Measurements from ENCODE around the gene CHML.
A peak's percentile ranks its signal among the peaks of the same experiment; 100 is the strongest.
"Not testable (repeated sequence)": the region's sequence is repeated elsewhere in the genome, so short reads cannot be mapped to it uniquely, and the experiment has no call there.

CHML gene

GRCh38 chr1:241640149-241640866 is at the start of gene CHML, which contains the start of gene OPN3:
Gene CHML (minus strand): TSS chr1:241640369. CDS start chr1:241635766, 4,603 bp downstream.
Gene OPN3 (minus strand): TSS chr1:241640369. CDS start chr1:241640254, 115 bp downstream.
- Histone ChIP-seq H3K27me3 (ENCODE audit: insufficient read depth, low read length) (no peaks in the 10 kb centered on the region), H3K4me3 (ENCODE audit: low read depth, low read length) (peak within 1 kb of the TSS; percentile 98), H3K79me2 (ENCODE audit: control insufficient read depth, insufficient read depth, low read length, unreplicated experiment) (peaks cover 41% of the 10 kb centered on the region), H3K4me1 (ENCODE audit: control insufficient read depth, insufficient read depth, low read length, unreplicated experiment) (peaks cover 34% of the 10 kb centered on the region), H3K36me3 (ENCODE audit: insufficient read depth, low read length) (peaks cover 11% of the 10 kb centered on the region), H3K27ac (ENCODE audit: low read depth, low read length) (peak within 1 kb of the TSS; percentile 75), H2AFZ (ENCODE audit: low read length, unreplicated experiment) (peak within 1 kb of the TSS; percentile 98)

- no peaks in the 10 kb centered on the region for H3K79me2 ChIP-seq (ENCODE audit: control insufficient read depth, insufficient read depth, low read length, unreplicated experiment)
- peak overlapping the region; percentile 71 for H3K27ac ChIP-seq (ENCODE audit: low read depth, low read length)
- no peaks in the 10 kb centered on the region for H3K27me3 ChIP-seq (ENCODE audit: insufficient read depth, low read length)
- no peaks in the 10 kb centered on the region for H3K36me3 ChIP-seq (ENCODE audit: insufficient read depth, low read length)
- H3K4me1 ChIP-seq (ENCODE audit: control insufficient read depth, insufficient read depth, low read length, unreplicated experiment), result peaks cover 15% of the 10 kb centered on the region
- H2AFZ ChIP-seq (ENCODE audit: low read length, unreplicated experiment), result peak overlapping the region; percentile 63
- H3K4me3 ChIP-seq (ENCODE audit: low read depth, low read length), result no peak overlapping the region; the same call in 1 of the 2 replicates
These were observed 48.8 kb upstream of the CHML start for GRCh38 chr1:241688940-241689368.

- Histone ChIP-seq H3K27ac (ENCODE audit: low read depth, low read length) (no peak overlapping the region), H3K79me2 (ENCODE audit: control insufficient read depth, insufficient read depth, low read length, unreplicated experiment) (no peaks in the 10 kb centered on the region), H3K36me3 (ENCODE audit: insufficient read depth, low read length) (no peaks in the 10 kb centered on the region), H3K4me3 (ENCODE audit: low read depth, low read length) (no peak overlapping the region), H2AFZ (ENCODE audit: low read length, unreplicated experiment) (no peak overlapping the region), H3K4me1 (ENCODE audit: control insufficient read depth, insufficient read depth, low read length, unreplicated experiment) (peaks cover 10% of the 10 kb centered on the region), H3K27me3 (ENCODE audit: insufficient read depth, low read length) (no peaks in the 10 kb centered on the region)
These were observed 43.9 kb upstream of the CHML start for GRCh38 chr1:241684108-241684507.

GRCh38 chr1:241682921-241683320 is 42.8 kb upstream of the CHML start:
- Histone ChIP-seq H3K27me3 (ENCODE audit: insufficient read depth, low read length) (no peaks in the 10 kb centered on the region), H3K36me3 (ENCODE audit: insufficient read depth, low read length) (no peaks in the 10 kb centered on the region), H2AFZ (ENCODE audit: low read length, unreplicated experiment) (no peak overlapping the region), H3K4me3 (ENCODE audit: low read depth, low read length) (no peak overlapping the region), H3K4me1 (ENCODE audit: control insufficient read depth, insufficient read depth, low read length, unreplicated experiment) (no peaks in the 10 kb centered on the region), H3K79me2 (ENCODE audit: control insufficient read depth, insufficient read depth, low read length, unreplicated experiment) (no peaks in the 10 kb centered on the region), H3K27ac (ENCODE audit: low read depth, low read length) (no peak overlapping the region)

GRCh38 chr1:241681861-241682448 is 41.8 kb upstream of the CHML start:
- not testable (repeated sequence) for H3K36me3 ChIP-seq (ENCODE audit: insufficient read depth, low read length); H3K79me2 ChIP-seq (ENCODE audit: control insufficient read depth, insufficient read depth, low read length, unreplicated experiment); H3K27ac ChIP-seq (ENCODE audit: low read depth, low read length); H3K4me1 ChIP-seq (ENCODE audit: control insufficient read depth, insufficient read depth, low read length, unreplicated experiment); H2AFZ ChIP-seq (ENCODE audit: low read length, unreplicated experiment); H3K4me3 ChIP-seq (ENCODE audit: low read depth, low read length); H3K27me3 ChIP-seq (ENCODE audit: insufficient read depth, low read length)

GRCh38 chr1:241679961-241680360 is 39.8 kb upstream of the CHML start:
- Histone ChIP-seq H3K27ac (ENCODE audit: low read depth, low read length) (no peak overlapping the region), H3K27me3 (ENCODE audit: insufficient read depth, low read length) (no peaks in the 10 kb centered on the region), H3K36me3 (ENCODE audit: insufficient read depth, low read length) (no peaks in the 10 kb centered on the region), H3K4me3 (ENCODE audit: low read depth, low read length) (no peak overlapping the region), H2AFZ (ENCODE audit: low read length, unreplicated experiment) (no peak overlapping the region), H3K4me1 (ENCODE audit: control insufficient read depth, insufficient read depth, low read length, unreplicated experiment) (no peaks in the 10 kb centered on the region), H3K79me2 (ENCODE audit: control insufficient read depth, insufficient read depth, low read length, unreplicated experiment) (no peaks in the 10 kb centered on the region)

GRCh38 chr1:241679404-241679803 is 39.2 kb upstream of the CHML start:
- no peaks in the 10 kb centered on the region for H3K79me2 ChIP-seq (ENCODE audit: control insufficient read depth, insufficient read depth, low read length, unreplicated experiment)
- H3K4me3 ChIP-seq (ENCODE audit: low read depth, low read length), result no peak overlapping the region
- no peaks in the 10 kb centered on the region for H3K27me3 ChIP-seq (ENCODE audit: insufficient read depth, low read length)
- H3K27ac ChIP-seq (ENCODE audit: low read depth, low read length), result no peak overlapping the region
- H2AFZ ChIP-seq (ENCODE audit: low read length, unreplicated experiment), result no peak overlapping the region
- H3K4me1 ChIP-seq (ENCODE audit: control insufficient read depth, insufficient read depth, low read length, unreplicated experiment), result no peaks in the 10 kb centered on the region
- H3K36me3 ChIP-seq (ENCODE audit: insufficient read depth, low read length), result no peaks in the 10 kb centered on the region

GRCh38 chr1:241678536-241678935 is 38.4 kb upstream of the CHML start:
- Histone ChIP-seq H3K27me3 (ENCODE audit: insufficient read depth, low read length) (no peaks in the 10 kb centered on the region), H3K79me2 (ENCODE audit: control insufficient read depth, insufficient read depth, low read length, unreplicated experiment) (no peaks in the 10 kb centered on the region), H3K4me3 (ENCODE audit: low read depth, low read length) (no peak overlapping the region), H2AFZ (ENCODE audit: low read length, unreplicated experiment) (no peak overlapping the region), H3K27ac (ENCODE audit: low read depth, low read length) (no peak overlapping the region), H3K4me1 (ENCODE audit: control insufficient read depth, insufficient read depth, low read length, unreplicated experiment) (no peaks in the 10 kb centered on the region), H3K36me3 (ENCODE audit: insufficient read depth, low read length) (no peaks in the 10 kb centered on the region)

- H3K4me1 ChIP-seq (ENCODE audit: control insufficient read depth, insufficient read depth, low read length, unreplicated experiment), result no peaks in the 10 kb centered on the region
- no peak overlapping the region for H2AFZ ChIP-seq (ENCODE audit: low read length, unreplicated experiment)
- H3K4me3 ChIP-seq (ENCODE audit: low read depth, low read length), result no peak overlapping the region
- H3K36me3 ChIP-seq (ENCODE audit: insufficient read depth, low read length), result no peaks in the 10 kb centered on the region
- no peaks in the 10 kb centered on the region for H3K79me2 ChIP-seq (ENCODE audit: control insufficient read depth, insufficient read depth, low read length, unreplicated experiment)
- H3K27me3 ChIP-seq (ENCODE audit: insufficient read depth, low read length), result no peaks in the 10 kb centered on the region
- H3K27ac ChIP-seq (ENCODE audit: low read depth, low read length), result no peak overlapping the region
These were observed 37.0 kb upstream of the CHML start for GRCh38 chr1:241677201-241677600.

GRCh38 chr1:241675983-241676382 is 35.8 kb upstream of the CHML start:
- no peak overlapping the region for H3K27ac ChIP-seq (ENCODE audit: low read depth, low read length)

GRCh38 chr1:241674805-241675384 is 34.7 kb upstream of the CHML start:
- Histone ChIP-seq H2AFZ (ENCODE audit: low read length, unreplicated experiment) (no peak overlapping the region), H3K4me3 (ENCODE audit: low read depth, low read length) (no peak overlapping the region), H3K36me3 (ENCODE audit: insufficient read depth, low read length) (no peaks in the 10 kb centered on the region), H3K27ac (ENCODE audit: low read depth, low read length) (no peak overlapping the region), H3K79me2 (ENCODE audit: control insufficient read depth, insufficient read depth, low read length, unreplicated experiment) (no peaks in the 10 kb centered on the region), H3K4me1 (ENCODE audit: control insufficient read depth, insufficient read depth, low read length, unreplicated experiment) (no peaks in the 10 kb centered on the region), H3K27me3 (ENCODE audit: insufficient read depth, low read length) (no peaks in the 10 kb centered on the region)

More at GRCh38 chr1:241675983-241676382, 35.8 kb upstream of the CHML start:
- no peaks in the 10 kb centered on the region for H3K27me3 ChIP-seq (ENCODE audit: insufficient read depth, low read length)
- H3K4me3 ChIP-seq (ENCODE audit: low read depth, low read length), result no peak overlapping the region
- H3K36me3 ChIP-seq (ENCODE audit: insufficient read depth, low read length), result no peaks in the 10 kb centered on the region
- H3K4me1 ChIP-seq (ENCODE audit: control insufficient read depth, insufficient read depth, low read length, unreplicated experiment), result no peaks in the 10 kb centered on the region
- peak overlapping the region; percentile 2 for H2AFZ ChIP-seq (ENCODE audit: low read length, unreplicated experiment)
- no peaks in the 10 kb centered on the region for H3K79me2 ChIP-seq (ENCODE audit: control insufficient read depth, insufficient read depth, low read length, unreplicated experiment)
